Pancreas (tissue), 10 donors: ENCODE measurements around the gene SRCIN1. TPM values are rescaled to one million over a fixed set of nuclear protein-coding genes. Genes with fewer than 3 reads are reported as not detected.

Experiments
- ATAC-seq, 4 donors: fragments of 200-7000 bp; cut with Tn5 transposase; one replicate each; pipeline versions ENCODE4 v1.8.0 to v1.9.1; 2020; ENCODE audit warnings: mild to moderate bottlenecking in 4 of 4, moderate library complexity in 4 of 4
- DNase-seq, 6 donors: peaks; one replicate each; pipeline ENCODE4 v3.0.0-alpha.2; 2020
- FAIRE-seq: peaks from 2 replicates; lab custom pipeline; 2012; peaks lifted over from hg19 to GRCh38; lab: Jason Lieb, UNC
- H3K27ac ChIP-seq, 4 donors: fragments of 200-600 bp; sonication (generic); 1 replicate in 3 of 4; 2 replicates in 1 of 4; pipeline versions ENCODE4 v1.5.0 to v1.8.0; 2020
- H3K27me3 ChIP-seq, 4 donors: fragments of 200-600 bp; one replicate each; pipeline ENCODE4 v1.8.0; 2021
- H3K36me3 ChIP-seq, 3 donors: fragments of 200-600 bp; sonication (generic) in 1 of 3; one replicate each; pipeline versions ENCODE4 v1.5.0 to v1.8.0; 2020 to 2021
- H3K4me1 ChIP-seq, 3 donors: fragments of 200-600 bp; one replicate each; pipeline ENCODE4 v1.8.0; 2021
- H3K4me3 ChIP-seq, 4 donors: fragments of 200-600 bp; sonication (generic) in 2 of 4; one replicate each; pipeline versions ENCODE4 v1.5.0 to v1.8.0; 2020 to 2021
- H3K9me3 ChIP-seq, 4 donors: fragments of 200-600 bp; one replicate each; pipeline ENCODE4 v1.8.0; 2021
- CTCF ChIP-seq, 4 donors: fragments of 200-600 bp; sonication (generic) in 3 of 4; IDR thresholded peaks; one replicate each; pipeline versions ENCODE4 v1.5.0 to v1.8.0; 2021; ENCODE audit warnings: antibody characterized with exemption in 4 of 4
- WGBS, 2 donors: extraction: QIAGEN DNeasy Blood & Tissue Kit; methylation state at CpG; one replicate each; pipeline ENCODE4 v1.1.7; 2013; 5-methylcytosine and 5-hydroxymethylcytosine counted together
- intact Hi-C, 3 donors: fragments of 100-400 bp; cut with DNase I; formaldehyde crosslinking; loops; one replicate each; pipeline versions ENCODE4 v1.11.1 to v1.14.2; 2022
- polyA plus RNA-seq, 2 donors: library from polyadenylated mRNA; stranded (reverse); fragments of 200-250 nt; gene quantifications; one replicate each; pipeline ENCODE4 v1.2.3, GENCODE V29; 2013
- total RNA-seq, 6 donors: library from RNA; stranded (reverse); fragmentation: NEBNext Ultra II Directional in 4 of 6; extraction: Animal tissue kit (Norgen Biotek cat#: 25700) in 4 of 6; gene quantifications; one replicate each; pipeline versions ENCODE4 v1.2.1 to v1.2.4, GENCODE V29; 2021 to 2023
- donor health status: healthy with polysubstance abuse.
- donor health status: DM: no; HTN: no; CAD: no; lungs with moderate emphysema.
- donor health status: DM: no; HTN: no; CAD: no.
- donor health status: control.
- donor health status: control.
- donor health status: Bipolar disorder and iron deficiency.
- donor health status: DM: yes; HTN: yes; CAD: no.
- donor health status: DM: no; HTN: no; CAD: no.
- donor health status: DM: no; HTN: no; CAD: no.
- donor health status: DM: yes; HTN: yes; CAD: no.

The SRCIN1 gene
- total and polyA plus RNA-seq, 8 donors = 5.8 to 30.3 (median 9.0) TPM

GRCh38 chr17:38592487-38592886 lies 13.3 kb downstream of the SRCIN1 start:
- no peaks in the 10 kb centered on the region for H3K27me3 ChIP-seq
- intact Hi-C loops = no loop called here
- DNase-seq (no peak), FAIRE-seq (no peak), ATAC-seq (no peak)
- no peak overlapping the region for H3K27ac ChIP-seq
- H3K4me3 ChIP-seq = no peak overlapping the region
- H3K36me3 ChIP-seq = no peaks in the 10 kb centered on the region
- no peaks in the 10 kb centered on the region for H3K4me1 ChIP-seq
- H3K9me3 ChIP-seq = no peaks in the 10 kb centered on the region
- TF ChIP-seq CTCF (IDR thresholded peaks at IDR 0.05) = no peak

DNA sequence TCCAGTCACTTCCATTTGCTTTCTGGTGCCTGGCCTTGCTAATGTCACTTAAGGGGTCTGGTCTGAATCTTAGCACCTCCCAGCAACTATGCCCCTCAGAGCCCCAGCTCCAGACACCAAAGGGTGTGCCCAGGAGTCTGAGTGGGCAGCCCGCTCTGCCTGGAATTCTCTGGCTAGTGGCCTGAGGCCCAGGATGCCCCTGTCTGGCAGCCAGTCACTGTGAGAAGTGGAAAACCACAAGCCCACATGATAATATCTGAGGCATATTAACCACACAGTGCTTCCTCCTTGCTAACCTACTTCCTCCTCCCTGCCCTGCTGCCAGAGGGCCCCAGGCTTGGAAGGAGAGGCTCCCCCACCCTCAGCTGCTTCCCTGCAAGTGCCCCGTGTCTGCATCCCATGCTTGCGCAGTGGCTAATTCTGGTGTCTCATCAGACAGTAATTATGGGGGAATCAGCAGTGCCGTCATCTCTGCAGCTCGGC lies 14.0 kb downstream of the SRCIN1 start:
- Histone ChIP-seq H3K4me1 (no peaks in the 10 kb centered on the region), H3K27me3 (no peaks in the 10 kb centered on the region), H3K9me3 (no peaks in the 10 kb centered on the region), H3K27ac (no peak overlapping the region), H3K4me3 (no peak overlapping the region), H3K36me3 (no peaks in the 10 kb centered on the region)
- DNase-seq (no peak), FAIRE-seq (no peak), ATAC-seq (peak in 3 of 4 donors; percentile 14 to 74 (median 56))
- intact Hi-C loops = no loop called here
- 79 to 94% methylated on average over 5 of the region's 5 CpGs for WGBS, 2 donors
- no peak for TF ChIP-seq CTCF (IDR thresholded peaks at IDR 0.05)

DNA sequence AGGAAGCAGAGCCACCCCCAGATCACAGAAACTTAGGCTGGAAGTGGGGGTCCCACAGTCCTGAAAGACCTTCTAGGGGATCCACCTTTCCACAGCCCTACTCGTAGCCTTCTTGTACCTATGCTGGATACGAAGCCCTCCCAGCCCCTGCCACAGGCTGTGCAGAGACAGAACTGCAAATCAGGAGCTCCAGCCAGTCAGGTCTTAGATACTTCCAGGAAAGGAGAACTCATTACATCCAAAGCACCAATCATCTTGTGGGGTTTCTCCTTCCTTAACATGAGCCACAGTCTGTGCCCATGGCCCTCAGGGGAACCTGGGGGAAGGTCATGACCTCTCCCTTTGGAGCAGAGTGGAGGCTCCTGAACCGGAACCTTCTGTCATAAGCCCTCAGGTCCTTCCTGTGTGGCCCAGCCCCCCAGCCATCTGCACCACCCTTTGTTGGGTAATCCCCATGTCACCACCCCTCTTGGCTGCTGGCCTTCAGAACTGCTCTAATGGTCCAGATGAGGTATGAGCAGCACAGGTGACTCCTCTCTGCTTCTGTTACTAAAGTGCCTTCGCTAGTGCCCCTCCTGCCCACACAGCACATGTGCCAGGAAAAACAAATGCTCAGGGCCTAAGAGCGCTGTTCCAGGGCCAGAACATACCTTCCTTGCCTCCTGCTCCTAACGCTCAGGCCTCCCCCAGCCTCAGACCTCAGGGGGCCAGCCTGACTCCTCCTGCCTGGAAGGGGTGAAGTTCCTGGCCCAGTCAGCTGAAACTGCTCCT lies 14.6 kb downstream of the SRCIN1 start:
- Histone ChIP-seq H3K27me3 (no peaks in the 10 kb centered on the region), H3K27ac (no peak overlapping the region), H3K36me3 (no peaks in the 10 kb centered on the region), H3K4me3 (no peak overlapping the region), H3K4me1 (no peaks in the 10 kb centered on the region), H3K9me3 (no peaks in the 10 kb centered on the region)
- FAIRE-seq (no peak), DNase-seq (no peak), ATAC-seq (peak in 3 of 4 donors; percentile 37 to 64 (median 50))
- intact Hi-C loops = no loop called here
- 74 to 83% methylated on average over 6 of the region's 6 CpGs for WGBS, 2 donors
- no peak for TF ChIP-seq CTCF (IDR thresholded peaks at IDR 0.05)

DNA sequence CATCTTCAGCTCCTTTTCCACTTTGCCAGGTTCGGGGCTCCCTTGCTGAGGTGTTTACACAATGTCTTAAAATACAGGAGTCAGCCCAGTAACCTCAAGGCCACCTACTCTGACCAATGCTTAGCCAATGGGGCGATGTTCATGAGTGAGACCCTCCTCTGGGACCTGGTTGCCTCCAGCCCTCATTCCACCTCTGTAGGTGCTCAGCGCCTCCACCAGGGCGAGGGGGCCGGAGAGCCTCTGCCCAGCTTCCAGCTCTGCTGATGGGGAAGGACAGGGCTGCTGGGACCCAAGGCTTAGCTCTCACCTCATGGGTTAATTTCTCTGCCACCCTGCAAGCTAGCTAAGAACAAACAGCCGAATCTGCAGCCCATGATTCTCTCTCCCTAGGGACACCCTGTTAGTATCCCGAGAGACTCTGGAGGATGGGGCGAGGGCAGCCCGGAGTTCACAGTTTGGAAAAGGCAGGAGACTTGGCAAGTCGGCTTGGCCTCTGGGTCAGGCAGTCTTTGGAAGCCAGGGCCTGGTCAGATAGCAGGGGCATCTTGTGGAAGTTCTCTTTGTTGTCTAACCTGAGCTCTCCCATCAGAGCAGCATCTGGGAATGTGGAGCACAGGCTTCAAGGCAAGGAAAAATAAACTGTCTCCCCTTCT lies 16.2 kb downstream of the SRCIN1 start:
- 73 to 76% methylated on average over 10 of the region's 10 CpGs for WGBS, 2 donors
- DNase-seq (no peak), FAIRE-seq (no peak), ATAC-seq (no peak)
- no peaks in the 10 kb centered on the region for H3K27me3 ChIP-seq
- H3K4me3 ChIP-seq = no peak overlapping the region
- TF ChIP-seq CTCF (IDR thresholded peaks at IDR 0.05) = no peak
- H3K4me1 ChIP-seq = no peaks in the 10 kb centered on the region
- intact Hi-C loops = no loop called here
- no peak overlapping the region for H3K27ac ChIP-seq
- no peaks in the 10 kb centered on the region for H3K36me3 ChIP-seq
- no peaks in the 10 kb centered on the region for H3K9me3 ChIP-seq

DNA sequence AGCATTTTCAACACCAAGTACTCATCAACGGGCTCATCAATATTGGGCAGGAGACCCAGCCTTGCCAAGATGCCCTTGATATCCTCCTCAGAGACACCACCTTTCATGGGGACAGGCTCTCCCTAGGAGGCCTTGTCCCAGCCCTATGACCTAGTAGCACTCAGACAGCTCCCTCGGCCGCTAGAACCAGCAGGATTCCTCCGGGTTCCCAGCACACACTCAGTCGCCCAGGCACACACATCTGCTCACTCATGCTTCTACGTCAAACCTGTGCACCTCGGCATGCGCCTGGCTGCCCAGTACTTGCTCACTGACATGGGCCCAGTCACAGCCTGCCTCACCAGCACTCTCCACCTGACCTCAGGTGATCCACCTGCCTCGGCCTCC lies 17.0 kb downstream of the SRCIN1 start:
- no peak for FAIRE-seq

More for the DNA sequence above, 17.0 kb downstream of the SRCIN1 start:
- no peak for ATAC-seq
- H3K4me1 ChIP-seq = peaks cover 0 to 4% (median 0%) of the 10 kb centered on the region in 3 donors
- no peak for DNase-seq
- no peaks in the 10 kb centered on the region for H3K9me3 ChIP-seq
- TF ChIP-seq CTCF (IDR thresholded peaks at IDR 0.05) = no peak
- H3K4me3 ChIP-seq = no peak overlapping the region
- no peaks in the 10 kb centered on the region for H3K27me3 ChIP-seq
- intact Hi-C loops = no loop called here
- H3K36me3 ChIP-seq = no peaks in the 10 kb centered on the region
- no peak overlapping the region for H3K27ac ChIP-seq
- WGBS, 2 donors = 77 to 83% methylated on average over 9 of the region's 9 CpGs
